HCT116 (cell line): ENCODE results near the gene NEURL3.

Experiments used
- ELF1 ChIP-seq: IDR thresholded peaks from 2 replicates; pipeline ENCODE4 v1.6.1; 2012; ENCODE audit warnings: low read depth, borderline replicate concordance
- EZH2phosphoT487 ChIP-seq: fragments of 200-600 bp; IDR thresholded peaks from 2 replicates; pipeline ENCODE4 v1.6.1; 2018; ENCODE audit warnings: antibody characterized with exemption, borderline replicate concordance
- POLR2A ChIP-seq: IDR thresholded peaks from 2 replicates; pipeline ENCODE4 v1.7.0; 2011; ENCODE audit warnings: borderline replicate concordance; ENCODE audit not compliant: insufficient read depth, insufficient read length; ENCODE audit errors: extremely low read depth
- POLR2AphosphoS5 ChIP-seq: IDR thresholded peaks from 2 replicates; pipeline ENCODE4 v1.6.1; 2011; ENCODE audit warnings: mild to moderate bottlenecking, low read depth, low read length, moderate library complexity
- RAD21 ChIP-seq: IDR thresholded peaks from 2 replicates; pipeline ENCODE4 v1.6.1; 2012; ENCODE audit warnings: low read depth, mild to moderate bottlenecking
- SIN3A ChIP-seq: IDR thresholded peaks from 2 replicates; pipeline ENCODE4 v1.6.1; 2012; ENCODE audit warnings: low read depth
- SP1 ChIP-seq: IDR thresholded peaks from 2 replicates; pipeline ENCODE4 v1.6.1; 2012; ENCODE audit warnings: low read depth
- SRF ChIP-seq: IDR thresholded peaks from 2 replicates; pipeline ENCODE4 v1.6.1; 2012; ENCODE audit warnings: low read depth
- YY1 ChIP-seq: IDR thresholded peaks from 2 replicates; pipeline ENCODE4 v1.6.1; 2011; ENCODE audit warnings: low read length, low read depth, moderate library complexity, mild to moderate bottlenecking; ENCODE audit not compliant: insufficient replicate concordance; ENCODE audit errors: extremely low read depth
- ZFX ChIP-seq: fragments of 450-650 bp; IDR thresholded peaks from 2 replicates; pipeline ENCODE4 v1.6.1; 2017
- TF ChIP-seq, protein P1 (sequence below), 3 experiments: fragments of 200-600 bp in 1 of 3; sonication (generic) in 1 of 3; IDR thresholded peaks in 2 of 3; conservative IDR thresholded peaks in 1 of 3; 2 replicates each; pipeline ENCODE4 v1.5.1; 2012 to 2017; ENCODE audit warnings: low read depth in 2 of 3, low read length in 2 of 3, antibody characterized with exemption in 1 of 3, borderline replicate concordance in 1 of 3, control low read depth in 1 of 3, mild to moderate bottlenecking in 1 of 3, mixed read lengths in 1 of 3, mixed run types in 1 of 3, moderate library complexity in 1 of 3; ENCODE audit not compliant: insufficient read depth in 1 of 3
- TF ChIP-seq, protein P2 (sequence below): IDR thresholded peaks from 2 replicates; pipeline ENCODE4 v1.6.1; 2011; ENCODE audit warnings: mild to moderate bottlenecking, low read length, moderate library complexity; ENCODE audit not compliant: insufficient replicate concordance; ENCODE audit errors: extremely low read depth
- TF ChIP-seq, protein P3 (sequence below): IDR thresholded peaks from 2 replicates; pipeline ENCODE4 v1.6.1; 2012; ENCODE audit warnings: low read depth

DNA sequence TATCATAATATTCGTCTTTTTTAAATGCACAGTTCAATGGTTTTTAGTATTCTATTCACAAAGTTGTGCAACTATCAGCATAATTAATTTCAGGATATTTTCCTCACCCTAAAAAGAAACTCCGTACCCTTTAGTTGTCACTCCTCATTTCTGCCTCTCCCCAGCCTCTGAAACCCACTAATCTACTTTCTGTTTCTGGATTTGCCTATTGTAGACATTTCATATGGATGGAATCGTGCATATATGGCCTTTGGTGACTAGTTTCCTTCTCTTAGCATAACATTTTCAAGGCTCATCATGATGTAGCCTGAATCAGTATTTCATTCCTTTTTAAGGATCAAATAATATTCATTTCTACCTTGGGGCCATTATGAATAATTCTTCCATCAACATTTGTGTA, 18.5 kb downstream of the NEURL3 start:
- TF ChIP-seq RAD21 (no peak), ZFX (no peak), SRF (no peak), POLR2A (no peak), POLR2AphosphoS5 (no peak), ELF1 (no peak), EZH2phosphoT487 (no peak), SIN3A (no peak), SP1 (no peak), YY1 (no peak)
- TF ChIP-seq, protein P1, sequence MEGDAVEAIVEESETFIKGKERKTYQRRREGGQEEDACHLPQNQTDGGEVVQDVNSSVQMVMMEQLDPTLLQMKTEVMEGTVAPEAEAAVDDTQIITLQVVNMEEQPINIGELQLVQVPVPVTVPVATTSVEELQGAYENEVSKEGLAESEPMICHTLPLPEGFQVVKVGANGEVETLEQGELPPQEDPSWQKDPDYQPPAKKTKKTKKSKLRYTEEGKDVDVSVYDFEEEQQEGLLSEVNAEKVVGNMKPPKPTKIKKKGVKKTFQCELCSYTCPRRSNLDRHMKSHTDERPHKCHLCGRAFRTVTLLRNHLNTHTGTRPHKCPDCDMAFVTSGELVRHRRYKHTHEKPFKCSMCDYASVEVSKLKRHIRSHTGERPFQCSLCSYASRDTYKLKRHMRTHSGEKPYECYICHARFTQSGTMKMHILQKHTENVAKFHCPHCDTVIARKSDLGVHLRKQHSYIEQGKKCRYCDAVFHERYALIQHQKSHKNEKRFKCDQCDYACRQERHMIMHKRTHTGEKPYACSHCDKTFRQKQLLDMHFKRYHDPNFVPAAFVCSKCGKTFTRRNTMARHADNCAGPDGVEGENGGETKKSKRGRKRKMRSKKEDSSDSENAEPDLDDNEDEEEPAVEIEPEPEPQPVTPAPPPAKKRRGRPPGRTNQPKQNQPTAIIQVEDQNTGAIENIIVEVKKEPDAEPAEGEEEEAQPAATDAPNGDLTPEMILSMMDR (IDR thresholded peaks at IDR 0.05 in 2 of 3, conservative IDR thresholded peaks at IDR 0.05 in 1 of 3; ENCODE audit: borderline replicate concordance in 1 of 3, insufficient read depth in 1 of 3, low read depth in 2 of 3, low read length in 2 of 3), result no peak
- TF ChIP-seq, protein P2, sequence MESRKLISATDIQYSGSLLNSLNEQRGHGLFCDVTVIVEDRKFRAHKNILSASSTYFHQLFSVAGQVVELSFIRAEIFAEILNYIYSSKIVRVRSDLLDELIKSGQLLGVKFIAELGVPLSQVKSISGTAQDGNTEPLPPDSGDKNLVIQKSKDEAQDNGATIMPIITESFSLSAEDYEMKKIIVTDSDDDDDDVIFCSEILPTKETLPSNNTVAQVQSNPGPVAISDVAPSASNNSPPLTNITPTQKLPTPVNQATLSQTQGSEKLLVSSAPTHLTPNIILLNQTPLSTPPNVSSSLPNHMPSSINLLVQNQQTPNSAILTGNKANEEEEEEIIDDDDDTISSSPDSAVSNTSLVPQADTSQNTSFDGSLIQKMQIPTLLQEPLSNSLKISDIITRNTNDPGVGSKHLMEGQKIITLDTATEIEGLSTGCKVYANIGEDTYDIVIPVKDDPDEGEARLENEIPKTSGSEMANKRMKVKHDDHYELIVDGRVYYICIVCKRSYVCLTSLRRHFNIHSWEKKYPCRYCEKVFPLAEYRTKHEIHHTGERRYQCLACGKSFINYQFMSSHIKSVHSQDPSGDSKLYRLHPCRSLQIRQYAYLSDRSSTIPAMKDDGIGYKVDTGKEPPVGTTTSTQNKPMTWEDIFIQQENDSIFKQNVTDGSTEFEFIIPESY, result no peak
- TF ChIP-seq, protein P3, sequence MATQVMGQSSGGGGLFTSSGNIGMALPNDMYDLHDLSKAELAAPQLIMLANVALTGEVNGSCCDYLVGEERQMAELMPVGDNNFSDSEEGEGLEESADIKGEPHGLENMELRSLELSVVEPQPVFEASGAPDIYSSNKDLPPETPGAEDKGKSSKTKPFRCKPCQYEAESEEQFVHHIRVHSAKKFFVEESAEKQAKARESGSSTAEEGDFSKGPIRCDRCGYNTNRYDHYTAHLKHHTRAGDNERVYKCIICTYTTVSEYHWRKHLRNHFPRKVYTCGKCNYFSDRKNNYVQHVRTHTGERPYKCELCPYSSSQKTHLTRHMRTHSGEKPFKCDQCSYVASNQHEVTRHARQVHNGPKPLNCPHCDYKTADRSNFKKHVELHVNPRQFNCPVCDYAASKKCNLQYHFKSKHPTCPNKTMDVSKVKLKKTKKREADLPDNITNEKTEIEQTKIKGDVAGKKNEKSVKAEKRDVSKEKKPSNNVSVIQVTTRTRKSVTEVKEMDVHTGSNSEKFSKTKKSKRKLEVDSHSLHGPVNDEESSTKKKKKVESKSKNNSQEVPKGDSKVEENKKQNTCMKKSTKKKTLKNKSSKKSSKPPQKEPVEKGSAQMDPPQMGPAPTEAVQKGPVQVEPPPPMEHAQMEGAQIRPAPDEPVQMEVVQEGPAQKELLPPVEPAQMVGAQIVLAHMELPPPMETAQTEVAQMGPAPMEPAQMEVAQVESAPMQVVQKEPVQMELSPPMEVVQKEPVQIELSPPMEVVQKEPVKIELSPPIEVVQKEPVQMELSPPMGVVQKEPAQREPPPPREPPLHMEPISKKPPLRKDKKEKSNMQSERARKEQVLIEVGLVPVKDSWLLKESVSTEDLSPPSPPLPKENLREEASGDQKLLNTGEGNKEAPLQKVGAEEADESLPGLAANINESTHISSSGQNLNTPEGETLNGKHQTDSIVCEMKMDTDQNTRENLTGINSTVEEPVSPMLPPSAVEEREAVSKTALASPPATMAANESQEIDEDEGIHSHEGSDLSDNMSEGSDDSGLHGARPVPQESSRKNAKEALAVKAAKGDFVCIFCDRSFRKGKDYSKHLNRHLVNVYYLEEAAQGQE, result no peak
